ENCODE measurements around the gene SGPP2.

- TF ChIP-seq CTCF (tag by site-specific recombination; IDR thresholded peaks at IDR 0.05) (no peak), ZNF23 (tag by site-specific recombination; IDR thresholded peaks at IDR 0.05; ENCODE audit: borderline replicate concordance) (no peak), ZNF10 (tag by site-specific recombination; IDR thresholded peaks at IDR 0.05) (no peak), ZIC2 (tag by site-specific recombination; IDR thresholded peaks at IDR 0.05) (no peak)
Measured at GRCh38 chr2:222595581-222595980, 171.2 kb downstream of the SGPP2 start.
